Osteoblast (primary cell): Measurements from ENCODE around the gene ITPRID1. TPM values are rescaled to one million over a fixed set of nuclear protein-coding genes. Genes with fewer than 3 reads are reported as not detected.

Source experiments
- DNase-seq: peaks from one replicate; pipeline ENCODE4 v3.0.0; 2011; ENCODE audit warnings: low spot score, mixed read lengths; ENCODE audit not compliant: insufficient read length; ENCODE audit errors: missing footprints
- H2AFZ ChIP-seq: 2 replicates; pipeline ENCODE4 v1.6.0; 2011; ENCODE audit warnings: mild to moderate bottlenecking, low read length
- H3K27ac ChIP-seq: 2 replicates; pipeline ENCODE4 v1.5.1; 2011; ENCODE audit warnings: mild to moderate bottlenecking, low read depth, low read length, moderate library complexity
- H3K27me3 ChIP-seq: 2 replicates; pipeline ENCODE4 v1.6.0; 2012; ENCODE audit warnings: mild to moderate bottlenecking, control low read depth, inconsistent platforms, low read length, moderate library complexity; ENCODE audit not compliant: insufficient read depth
- H3K36me3 ChIP-seq: 2 replicates; pipeline ENCODE4 v1.5.1; 2011; ENCODE audit warnings: mild to moderate bottlenecking, low read length, control low read depth, moderate library complexity; ENCODE audit not compliant: insufficient read depth
- H3K4me1 ChIP-seq: 2 replicates; pipeline ENCODE4 v1.5.1; 2011; ENCODE audit warnings: mild to moderate bottlenecking, low read length, control low read depth, moderate library complexity; ENCODE audit not compliant: insufficient read depth
- H3K4me2 ChIP-seq: 2 replicates; pipeline ENCODE4 v1.6.0; 2011; ENCODE audit warnings: mild to moderate bottlenecking, low read length; ENCODE audit not compliant: insufficient read depth
- H3K4me3 ChIP-seq: fragments of 200-600 bp; sonication (generic); 3 replicates; pipeline ENCODE4 v1.5.1; 2012; ENCODE audit warnings: mild to moderate bottlenecking, low read length, inconsistent platforms; ENCODE audit not compliant: insufficient read depth
- H3K79me2 ChIP-seq: 2 replicates; pipeline ENCODE4 v1.6.0; 2012; ENCODE audit warnings: mild to moderate bottlenecking, low read length, control low read depth, inconsistent platforms; ENCODE audit not compliant: insufficient read depth
- H3K9me3 ChIP-seq: 2 replicates; pipeline ENCODE4 v1.5.1; 2011; ENCODE audit warnings: low read depth, low read length, control low read depth
- H4K20me1 ChIP-seq: 2 replicates; pipeline ENCODE4 v1.6.0; 2012; ENCODE audit warnings: mild to moderate bottlenecking, low read length, control low read depth; ENCODE audit not compliant: insufficient read depth
- CTCF ChIP-seq: IDR thresholded peaks from 2 replicates; pipeline ENCODE4 v1.5.1; 2011; ENCODE audit warnings: mild to moderate bottlenecking, low read depth, low read length, moderate library complexity; ENCODE audit errors: extremely low read depth
- total RNA-seq: library from RNA; depleted of rRNA; stranded (reverse); fragments of >200 nt; gene quantifications from 2 replicates; pipeline ENCODE4 v1.2.3, GENCODE V29; 2012

Gene ITPRID1
- total RNA-seq, 1 donor: not detected

- no peaks in the 10 kb centered on the region for H3K79me2 ChIP-seq
- no peaks in the 10 kb centered on the region for H3K9me3 ChIP-seq
- H4K20me1 ChIP-seq: no peaks in the 10 kb centered on the region
- no peaks in the 10 kb centered on the region for H3K27me3 ChIP-seq
- no peak overlapping the region for H3K27ac ChIP-seq
- no peak for DNase-seq
- no peaks in the 10 kb centered on the region for H3K36me3 ChIP-seq
- no peak overlapping the region for H3K4me3 ChIP-seq
- TF ChIP-seq CTCF: no peak
- no peaks in the 10 kb centered on the region for H3K4me1 ChIP-seq
- H2AFZ ChIP-seq: no peak overlapping the region
- H3K4me2 ChIP-seq: no peak overlapping the region
Observed at GRCh38 chr7:31495653-31496052, 18.2 kb upstream of the ITPRID1 start.

- TF ChIP-seq CTCF: no peak
- H3K9me3 ChIP-seq: no peaks in the 10 kb centered on the region
- no peak for DNase-seq
- no peak overlapping the region for H3K4me3 ChIP-seq
- no peaks in the 10 kb centered on the region for H3K79me2 ChIP-seq
- no peak overlapping the region for H2AFZ ChIP-seq
- no peak overlapping the region for H3K4me2 ChIP-seq
- H3K4me1 ChIP-seq: no peaks in the 10 kb centered on the region
- no peaks in the 10 kb centered on the region for H3K27me3 ChIP-seq
- no peak overlapping the region for H3K27ac ChIP-seq
- H4K20me1 ChIP-seq: no peaks in the 10 kb centered on the region
- H3K36me3 ChIP-seq: no peaks in the 10 kb centered on the region
Observed at GRCh38 chr7:31497516-31497915, 16.4 kb upstream of the ITPRID1 start.

GRCh38 chr7:31500656-31501055 lies 13.2 kb upstream of the ITPRID1 start:
- H3K36me3 ChIP-seq: no peaks in the 10 kb centered on the region
- H3K9me3 ChIP-seq: no peaks in the 10 kb centered on the region
- no peak for TF ChIP-seq CTCF
- H3K4me3 ChIP-seq: no peak overlapping the region
- H3K4me2 ChIP-seq: no peak overlapping the region
- H4K20me1 ChIP-seq: no peaks in the 10 kb centered on the region
- H3K27me3 ChIP-seq: no peaks in the 10 kb centered on the region
- H3K79me2 ChIP-seq: no peaks in the 10 kb centered on the region
- no peak overlapping the region for H3K27ac ChIP-seq
- H3K4me1 ChIP-seq: no peaks in the 10 kb centered on the region
- no peak overlapping the region for H2AFZ ChIP-seq
- DNase-seq: no peak

GRCh38 chr7:31508823-31509222 lies 5.1 kb upstream of the ITPRID1 start:
- Histone ChIP-seq H3K9me3 (peaks cover 7% of the 10 kb centered on the region), H3K4me1 (no peaks in the 10 kb centered on the region), H3K36me3 (no peaks in the 10 kb centered on the region), H3K4me2 (no peak overlapping the region), H3K79me2 (no peaks in the 10 kb centered on the region), H3K27me3 (no peaks in the 10 kb centered on the region), H4K20me1 (no peaks in the 10 kb centered on the region), H2AFZ (no peak overlapping the region), H3K27ac (no peak overlapping the region), H3K4me3 (no peak overlapping the region)
- no peak for TF ChIP-seq CTCF
- DNase-seq: no peak
